H1 (cell line): Measurements from ENCODE around the gene POLR3K. TPM values are rescaled to one million over a fixed set of nuclear protein-coding genes. Genes with fewer than 3 reads are reported as not detected.

Experiments used
- CTCF ChIA-PET: fragments of 300-600 bp; sonication (Branson Sonifier 250); formaldehyde crosslinking; loops from one replicate; lab custom pipeline; 2021; ENCODE audit not compliant: partially characterized antibody; lab: Charles Lee
- POLR2A ChIA-PET: fragments of 300-600 bp; sonication (Branson Sonifier 250); formaldehyde crosslinking; loops from one replicate; lab custom pipeline; 2021; ENCODE audit warnings: inconsistent platforms; ENCODE audit not compliant: partially characterized antibody; lab: Charles Lee
- DNase-seq, 2 experiments: peaks; one replicate each; pipeline versions ENCODE4 v3.0.0 to v3.0.0-alpha.2; 2010 to 2022; ENCODE audit warnings: low spot score in 2 of 2, low read depth in 1 of 2, mixed read lengths in 1 of 2
- FAIRE-seq: peaks from 2 replicates; lab custom pipeline; 2011; peaks lifted over from hg19 to GRCh38; lab: Jason Lieb, UNC
- H2AFZ ChIP-seq: 2 replicates; pipeline ENCODE4 v1.8.1; 2012; ENCODE audit warnings: low read length, inconsistent platforms
- H2AK5ac ChIP-seq: 2 replicates; pipeline ENCODE4 v1.6.1; 2013; ENCODE audit warnings: low read depth, low read length
- H2BK120ac ChIP-seq: replicated peaks from 2 replicates; pipeline ENCODE3; 2013; ENCODE audit warnings: low read depth, low read length, inconsistent platforms
- H2BK12ac ChIP-seq: 2 replicates; pipeline ENCODE4 v1.6.1; 2013; ENCODE audit warnings: low read depth, low read length
- H2BK15ac ChIP-seq: 2 replicates; pipeline ENCODE4 v1.6.1; 2013; ENCODE audit warnings: low read length
- H2BK20ac ChIP-seq: 2 replicates; pipeline ENCODE4 v1.6.1; 2013; ENCODE audit warnings: low read length
- H2BK5ac ChIP-seq: 2 replicates; pipeline ENCODE4 v1.6.1; 2013; ENCODE audit warnings: low read depth, low read length
- H3K14ac ChIP-seq: 2 replicates; pipeline ENCODE4 v1.6.1; 2013; ENCODE audit warnings: inconsistent platforms; ENCODE audit not compliant: insufficient read length
- H3K18ac ChIP-seq: 2 replicates; pipeline ENCODE4 v1.6.1; 2013; ENCODE audit warnings: low read length; ENCODE audit errors: extremely low read depth
- H3K23ac ChIP-seq: 2 replicates; pipeline ENCODE4 v1.6.1; 2013; ENCODE audit warnings: inconsistent platforms; ENCODE audit not compliant: insufficient read length
- H3K23me2 ChIP-seq: 2 replicates; pipeline ENCODE4 v1.6.1; 2013; ENCODE audit warnings: low read depth, low read length
- H3K27ac ChIP-seq: 2 replicates; pipeline ENCODE4 v1.6.1; 2011; ENCODE audit warnings: low read depth, low read length, inconsistent platforms
- H3K27me3 ChIP-seq, 4 experiments: replicated peaks in 1 of 4; 1 replicate in 1 of 4; 2 replicates in 3 of 4; pipeline versions ENCODE4 v1.6.1 to v1.8.1; 2011 to 2013; ENCODE audit warnings: low read length in 3 of 4, mild to moderate bottlenecking in 3 of 4, inconsistent platforms in 2 of 4, mixed read lengths in 2 of 4, moderate library complexity in 1 of 4; ENCODE audit not compliant: control insufficient read depth in 3 of 4, insufficient read depth in 3 of 4; ENCODE audit errors: extremely low read depth in 1 of 4
- H3K36me3 ChIP-seq, 4 experiments: 2 replicates each; pipeline versions ENCODE4 v1.6.1 to v1.8.1; 2011 to 2013; ENCODE audit warnings: mild to moderate bottlenecking in 4 of 4, low read length in 3 of 4, moderate library complexity in 2 of 4, control low read depth in 1 of 4, inconsistent platforms in 1 of 4; ENCODE audit not compliant: insufficient read depth in 4 of 4, control insufficient read depth in 2 of 4
- H3K4ac ChIP-seq: replicated peaks from 2 replicates; pipeline ENCODE3; 2013; ENCODE audit warnings: low read length, low read depth, mixed read lengths, inconsistent platforms; ENCODE audit not compliant: insufficient read length
- H3K4me1 ChIP-seq, 4 experiments: replicated peaks in 1 of 4; 1 replicate in 1 of 4; 2 replicates in 3 of 4; pipeline versions ENCODE4 v1.6.1 to v1.8.1; 2011 to 2013; ENCODE audit warnings: low read length in 3 of 4, inconsistent platforms in 2 of 4, mixed read lengths in 1 of 4; ENCODE audit not compliant: insufficient read depth in 4 of 4, control insufficient read depth in 3 of 4
- H3K4me2 ChIP-seq, 2 experiments: 2 replicates each; pipeline versions ENCODE4 v1.6.1 to v1.8.1; 2011 to 2013; ENCODE audit warnings: low read depth in 2 of 2, low read length in 2 of 2, control low read depth in 1 of 2, inconsistent platforms in 1 of 2, mild to moderate bottlenecking in 1 of 2; ENCODE audit not compliant: insufficient read depth in 1 of 2
- H3K4me3 ChIP-seq, 4 experiments: fragments of 200-600, 300-600 bp in 1 of 4; sonication (generic), shearing (Covaris generic), sonication (Bioruptor Twin) in 1 of 4; 2 replicates each; pipeline versions ENCODE4 v1.5.1 to v1.8.1; 2011 to 2016; ENCODE audit warnings: low read length in 4 of 4, low read depth in 3 of 4, control low read depth in 2 of 4, inconsistent platforms in 2 of 4, mild to moderate bottlenecking in 2 of 4, mixed read lengths in 1 of 4, moderate library complexity in 1 of 4; ENCODE audit not compliant: insufficient read depth in 2 of 4; ENCODE audit errors: extremely low read depth in 1 of 4
- H3K56ac ChIP-seq: replicated peaks from 2 replicates; pipeline ENCODE3; 2013; ENCODE audit warnings: low read depth, mild to moderate bottlenecking, mixed read lengths, low read length, inconsistent platforms; ENCODE audit not compliant: insufficient read length
- H3K79me1 ChIP-seq: 2 replicates; pipeline ENCODE4 v1.6.1; 2013; ENCODE audit warnings: low read depth, low read length, control low read depth
- H3K79me2 ChIP-seq, 2 experiments: 2 replicates each; pipeline versions ENCODE4 v1.6.1 to v1.8.1; 2012 to 2013; ENCODE audit warnings: low read length in 2 of 2, mild to moderate bottlenecking in 2 of 2, inconsistent platforms in 1 of 2; ENCODE audit not compliant: insufficient read depth in 2 of 2, control insufficient read depth in 1 of 2
- H3K9ac ChIP-seq, 4 experiments: replicated peaks in 1 of 4; 1 replicate in 1 of 4; 2 replicates in 3 of 4; pipeline versions ENCODE4 v1.6.1 to v1.8.1; 2011 to 2013; ENCODE audit warnings: low read depth in 3 of 4, low read length in 3 of 4, control low read depth in 2 of 4, mild to moderate bottlenecking in 2 of 4, moderate library complexity in 2 of 4, inconsistent platforms in 1 of 4; ENCODE audit errors: extremely low read depth in 1 of 4
- H3K9me3 ChIP-seq, 2 experiments: 2 replicates each; pipeline versions ENCODE4 v1.6.1 to v1.8.1; 2012 to 2013; ENCODE audit warnings: mild to moderate bottlenecking in 2 of 2, moderate library complexity in 2 of 2, control low read depth in 1 of 2, inconsistent platforms in 1 of 2, low read depth in 1 of 2, low read length in 1 of 2, mixed read lengths in 1 of 2; ENCODE audit not compliant: insufficient read depth in 2 of 2
- H4K20me1 ChIP-seq, 2 experiments: replicated peaks in 1 of 2; 2 replicates each; pipeline versions ENCODE3 to v1.8.1; 2011 to 2013; ENCODE audit warnings: inconsistent platforms in 2 of 2, low read length in 2 of 2, mild to moderate bottlenecking in 1 of 2; ENCODE audit not compliant: insufficient read depth in 2 of 2, control insufficient read depth in 1 of 2
- H4K5ac ChIP-seq: 2 replicates; pipeline ENCODE4 v1.6.1; 2013; ENCODE audit warnings: low read length, low read depth, mixed read lengths, inconsistent platforms; ENCODE audit not compliant: insufficient read length
- H4K8ac ChIP-seq: 2 replicates; pipeline ENCODE4 v1.8.0; 2013; ENCODE audit warnings: mild to moderate bottlenecking, moderate library complexity, low read length, inconsistent platforms; ENCODE audit not compliant: insufficient read depth; ENCODE audit errors: extremely low read depth
- H4K91ac ChIP-seq: replicated peaks from 2 replicates; pipeline ENCODE3; 2013; ENCODE audit warnings: low read length, mixed read lengths, inconsistent platforms; ENCODE audit not compliant: insufficient read length
- EZH2 ChIP-seq: fragments of 200-600 bp; sonication (generic); IDR thresholded peaks from 2 replicates; pipeline ENCODE4 v1.7.1; 2012; ENCODE audit warnings: low read depth, mild to moderate bottlenecking, moderate library complexity, low read length, inconsistent platforms; ENCODE audit not compliant: severe bottlenecking
- WGBS, 2 experiments: shearing (Covaris generic) in 1 of 2; methylation state at CpG; one replicate each; pipeline versions ENCODE4 v1.1.6 to v1.1.7; 2013 to 2015; ENCODE audit warnings: low lambda C conversion rate in 2 of 2, mixed read lengths in 2 of 2, inconsistent platforms in 1 of 2, low coverage in 1 of 2, missing lambda C conversion rate in 1 of 2; ENCODE audit not compliant: insufficient replicate concordance in 2 of 2, insufficient coverage in 1 of 2, insufficient read length in 1 of 2; ENCODE audit errors: extremely low coverage in 1 of 2, missing lambda C conversion rate in 1 of 2; 5-methylcytosine and 5-hydroxymethylcytosine counted together
- polyA plus RNA-seq, 7 experiments: library from polyadenylated mRNA; depleted of rRNA in 3 of 7; stranded (reverse) in 5 of 7; unstranded in 2 of 7; fragments of >200 nt in 5 of 7; fragments of 200-250 nt in 2 of 7; gene quantifications; 1 replicate in 5 of 7; 2 replicates in 1 of 7; 4 replicates in 1 of 7; pipeline versions ENCODE4 v1.2.1 to v1.2.3, GENCODE V29; 2011 to 2013; ENCODE audit warnings: missing spikeins in 2 of 7, mixed read lengths in 2 of 7
- total RNA-seq: library from RNA; stranded (reverse); fragmentation: NEBNext Ultra II Directional; extraction: Animal tissue kit (Norgen Biotek cat#: 25700); gene quantifications from 2 replicates; pipeline ENCODE4 v1.2.1, GENCODE V29; 2021

POLR3K gene
- total and polyA plus RNA-seq, 2 of the 8 experiments (the other 6 are each of a cell fraction or from before 2014, with no cell fraction given) = 45.4 to 80.5 TPM

DNA sequence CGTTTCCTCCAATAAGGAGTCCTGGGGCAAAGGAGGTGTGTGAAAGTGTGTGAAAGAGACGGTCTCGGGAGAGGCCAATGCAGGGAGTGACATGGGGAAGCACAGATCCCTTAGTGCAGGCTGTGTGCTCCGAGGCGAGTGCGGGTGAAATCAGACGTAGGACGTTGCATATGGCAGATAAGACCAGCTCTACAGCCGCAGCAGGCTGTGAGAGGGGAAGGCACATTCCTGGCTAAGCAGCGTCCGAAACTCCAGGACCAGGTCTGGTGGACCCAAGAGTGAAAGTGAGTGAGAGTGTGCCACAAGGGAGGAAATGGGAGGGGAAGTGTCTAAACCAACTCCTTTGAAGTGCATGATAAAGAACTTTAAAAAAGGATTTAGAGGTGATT, 11.3 kb downstream of the POLR3K start:
- H3K36me3 ChIP-seq = peaks cover 19 to 59% (median 46%) of the 10 kb centered on the region in 4 experiments
- no peak overlapping the region for H2BK12ac ChIP-seq
- H3K79me2 ChIP-seq = no peaks in the 10 kb centered on the region
- no peak overlapping the region for H3K56ac ChIP-seq
- no peak overlapping the region for H2BK20ac ChIP-seq
- H2BK15ac ChIP-seq = no peak overlapping the region
- no peak for DNase-seq
- H3K27ac ChIP-seq = no peak overlapping the region
- H2AFZ ChIP-seq = no peak overlapping the region
- no peak overlapping the region for H3K23ac ChIP-seq
- ChIA-PET CTCF (no interaction called here), POLR2A (interaction anchor here (0.8 to 1.3 kb wide), 4 partner anchors 11 to 22 kb away, joined by 3 to 4 read pairs (median 3); partner anchors contain the start of gene POLR3K)
- no peaks in the 10 kb centered on the region; a peak in 1 of 4 replicates for H3K9me3 ChIP-seq
- WGBS, 2 experiments = 93% methylated on average over 11 of the region's 11 CpGs; no CpG with 5 or more reads in 1 of the 2 experiments
- no peak overlapping the region for H3K4ac ChIP-seq
- H2AK5ac ChIP-seq = no peak overlapping the region
- H3K4me3 ChIP-seq = no peak overlapping the region
- no peak overlapping the region for H4K5ac ChIP-seq
- no peak overlapping the region for H3K18ac ChIP-seq
- no peak overlapping the region for H3K9ac ChIP-seq
- no peak overlapping the region for H4K8ac ChIP-seq
- H3K14ac ChIP-seq = no peak overlapping the region
- H3K4me1 ChIP-seq = no peaks in the 10 kb centered on the region
- H4K20me1 ChIP-seq = peaks cover 0 to 14% of the 10 kb centered on the region in 2 experiments
- no peaks in the 10 kb centered on the region for H3K27me3 ChIP-seq
- no peak overlapping the region for H4K91ac ChIP-seq
- H3K23me2 ChIP-seq = no peaks in the 10 kb centered on the region
- no peak for FAIRE-seq
- H2BK120ac ChIP-seq = no peak overlapping the region
- no peak overlapping the region for H3K4me2 ChIP-seq
- H3K79me1 ChIP-seq = peaks cover 2% of the 10 kb centered on the region; the same call in 1 of the 2 replicates
- H2BK5ac ChIP-seq = no peak overlapping the region
- no peak for TF ChIP-seq EZH2
